Glomerular visceral epithelial cell (primary cell): ENCODE data around the gene PLEKHM1.
A peak's percentile ranks its signal among the peaks of the same experiment; 100 is the strongest.

Source experiments
- DNase-seq: peaks from one replicate; pipeline ENCODE4 v3.0.0-alpha.2; 2016; ENCODE audit errors: extremely low spot score

PLEKHM1 gene

DNA sequence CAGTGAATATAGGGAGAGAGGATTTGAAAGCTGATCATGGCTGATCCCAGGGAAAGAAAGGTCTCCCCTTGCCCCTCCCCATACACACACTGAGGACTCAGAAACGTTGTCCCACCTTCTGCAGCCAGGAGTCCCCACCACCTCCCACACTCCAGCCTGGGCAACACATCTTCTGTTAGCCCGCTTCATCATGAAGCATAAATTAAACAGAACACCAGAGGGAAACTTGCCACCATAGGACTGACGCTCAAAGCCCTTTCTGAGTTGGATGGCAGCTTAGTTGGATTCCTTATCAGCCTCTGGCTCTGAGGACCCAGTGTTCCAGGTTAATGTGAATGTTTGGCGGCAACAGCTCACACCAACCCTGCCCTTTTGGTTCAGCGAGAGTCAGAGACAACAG, 91.7 kb downstream of the PLEKHM1 start:
- DNase-seq: no peak

- no peak for DNase-seq
Measured at GRCh38 chr17:45397796-45398195, 92.7 kb downstream of the PLEKHM1 start.

GRCh38 chr17:45396496-45397205, 93.9 kb downstream of the PLEKHM1 start:
- DNase-seq: no peak

GRCh38 chr17:45395569-45396415, 94.7 kb downstream of the PLEKHM1 start:
- DNase-seq: no peak

GRCh38 chr17:45394913-45395568, 95.5 kb downstream of the PLEKHM1 start:
- peak; percentile 54 for DNase-seq

DNA sequence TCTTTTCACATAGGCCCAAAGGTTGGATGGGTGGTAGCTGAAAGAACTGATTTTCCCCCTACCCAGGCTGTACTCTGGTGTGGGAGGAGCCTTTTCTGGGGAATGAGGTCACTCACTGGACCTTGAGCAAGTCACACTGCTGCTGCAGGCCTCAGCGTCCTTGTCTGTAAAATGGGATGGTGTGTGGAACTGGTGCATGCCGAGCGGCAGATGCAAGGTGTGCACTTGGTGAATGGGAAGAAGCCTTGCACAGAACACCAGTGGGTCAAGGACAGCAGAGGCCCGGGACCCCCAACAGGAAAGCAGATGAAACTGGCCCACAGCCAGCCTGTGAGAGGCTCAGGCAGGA, 96.0 kb downstream of the PLEKHM1 start:
- no peak for DNase-seq

- no peak for DNase-seq
Measured at GRCh38 chr17:45394091-45394490, 96.4 kb downstream of the PLEKHM1 start.

- no peak for DNase-seq
Measured at GRCh38 chr17:45393411-45393810, 97.1 kb downstream of the PLEKHM1 start.

GRCh38 chr17:45391918-45392317, 98.6 kb downstream of the PLEKHM1 start:
- no peak for DNase-seq

DNA sequence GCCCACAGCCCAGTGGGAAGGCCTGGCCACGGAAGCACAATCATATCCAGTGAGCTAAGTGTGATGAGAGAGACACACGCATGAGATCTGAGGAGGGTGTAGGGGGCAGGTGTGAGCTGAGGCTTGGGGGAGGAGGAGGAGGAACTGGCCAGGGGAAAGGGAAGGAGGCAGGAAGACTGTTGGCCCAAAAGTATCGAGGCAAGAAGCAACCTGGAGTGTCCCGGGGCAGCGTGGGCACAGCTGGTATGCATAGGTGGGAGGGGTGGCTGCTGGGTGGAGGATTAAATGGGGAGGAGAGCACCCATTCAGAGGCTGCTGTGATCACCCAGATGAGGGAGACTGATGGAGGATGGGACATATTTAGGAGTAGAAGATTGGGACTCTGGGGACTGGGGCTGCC, 99.2 kb downstream of the PLEKHM1 start:
- DNase-seq: no peak

DNA sequence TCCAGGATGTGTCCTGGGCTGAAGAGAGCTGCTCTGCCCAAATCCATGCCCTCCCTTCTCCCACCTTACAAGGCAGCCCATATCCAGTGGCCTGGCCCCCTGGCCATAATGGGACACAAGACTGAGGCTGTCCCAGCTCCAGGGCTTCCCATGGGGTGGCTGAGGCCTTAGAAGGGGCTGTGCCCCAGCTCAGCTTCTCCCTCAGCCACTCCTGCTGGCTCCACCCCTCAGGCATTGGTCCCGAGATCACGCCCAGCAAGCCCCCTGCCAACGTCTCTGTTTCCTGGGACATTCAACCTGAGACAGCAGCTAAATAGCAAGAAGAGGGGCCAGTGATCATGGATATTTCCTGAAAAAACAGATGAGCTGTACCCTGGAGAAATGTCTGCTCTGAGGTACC, 101.2 kb downstream of the PLEKHM1 start:
- DNase-seq: no peak

- peak; percentile 28 for DNase-seq
Measured at GRCh38 chr17:45388604-45389325, 101.8 kb downstream of the PLEKHM1 start.

DNA sequence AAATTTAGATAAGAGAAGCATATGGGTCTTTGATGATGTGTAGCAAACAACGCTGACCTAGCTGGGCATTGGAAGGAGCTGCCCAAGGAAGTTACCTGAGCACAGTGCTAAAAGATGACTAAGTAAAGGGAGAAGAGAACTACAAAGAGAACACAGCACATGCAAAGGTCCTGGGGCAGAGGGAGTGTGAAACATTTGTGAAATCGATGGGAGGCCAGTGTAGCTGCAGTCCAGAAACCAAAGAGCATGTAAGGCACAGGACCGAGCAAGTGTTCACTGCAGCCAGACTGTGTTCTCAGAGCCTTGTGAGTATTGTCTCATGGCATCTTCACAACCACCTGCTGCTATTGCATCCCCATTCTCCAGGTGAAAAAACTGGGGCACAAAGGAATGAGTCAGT, 102.8 kb downstream of the PLEKHM1 start:
- no peak for DNase-seq

DNA sequence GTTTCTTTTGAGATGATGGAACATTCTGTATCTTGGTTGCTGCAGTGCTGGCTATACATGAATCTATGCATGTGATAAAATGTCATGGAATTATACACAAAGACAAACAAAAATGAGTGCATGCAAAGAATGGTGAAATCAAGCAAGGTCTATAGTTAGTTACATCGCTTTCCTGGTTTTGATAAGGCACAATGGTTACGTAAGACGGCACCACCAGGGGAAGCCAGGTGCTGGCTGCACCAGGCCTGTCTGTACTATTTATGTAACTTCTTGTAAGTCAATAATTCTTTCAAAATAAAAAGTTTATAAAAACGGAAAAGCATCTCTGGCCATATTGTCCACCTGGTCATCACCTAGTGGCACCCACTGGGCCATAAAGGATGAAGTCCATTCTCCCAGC, 104.3 kb downstream of the PLEKHM1 start:
- DNase-seq: no peak
